NB4 (cell line): ENCODE data around the gene CHRNB2.

Experiments
- DNase-seq: peaks from one replicate; pipeline ENCODE4 v3.0.0; 2010; ENCODE audit warnings: low read depth
- H3K4me3 ChIP-seq: one replicate; pipeline ENCODE4 v1.5.1; 2011; ENCODE audit warnings: mild to moderate bottlenecking, low read depth, low read length, moderate library complexity
- CTCF ChIP-seq: IDR thresholded peaks from one replicate; pipeline ENCODE4 v1.5.1; 2012; ENCODE audit warnings: low read depth, low read length
- MYC ChIP-seq: IDR thresholded peaks from 2 replicates; pipeline ENCODE4 v1.6.1; 2011; ENCODE audit warnings: low read depth, low read length
- POLR2A ChIP-seq: IDR thresholded peaks from 2 replicates; pipeline ENCODE4 v1.6.1; 2011; ENCODE audit warnings: mild to moderate bottlenecking; ENCODE audit not compliant: insufficient read length; ENCODE audit errors: extremely low read depth
- TF ChIP-seq, protein P1 (sequence below): IDR thresholded peaks from 2 replicates; pipeline ENCODE4 v1.6.1; 2011; ENCODE audit warnings: low read depth, low read length

The CHRNB2 gene

DNA sequence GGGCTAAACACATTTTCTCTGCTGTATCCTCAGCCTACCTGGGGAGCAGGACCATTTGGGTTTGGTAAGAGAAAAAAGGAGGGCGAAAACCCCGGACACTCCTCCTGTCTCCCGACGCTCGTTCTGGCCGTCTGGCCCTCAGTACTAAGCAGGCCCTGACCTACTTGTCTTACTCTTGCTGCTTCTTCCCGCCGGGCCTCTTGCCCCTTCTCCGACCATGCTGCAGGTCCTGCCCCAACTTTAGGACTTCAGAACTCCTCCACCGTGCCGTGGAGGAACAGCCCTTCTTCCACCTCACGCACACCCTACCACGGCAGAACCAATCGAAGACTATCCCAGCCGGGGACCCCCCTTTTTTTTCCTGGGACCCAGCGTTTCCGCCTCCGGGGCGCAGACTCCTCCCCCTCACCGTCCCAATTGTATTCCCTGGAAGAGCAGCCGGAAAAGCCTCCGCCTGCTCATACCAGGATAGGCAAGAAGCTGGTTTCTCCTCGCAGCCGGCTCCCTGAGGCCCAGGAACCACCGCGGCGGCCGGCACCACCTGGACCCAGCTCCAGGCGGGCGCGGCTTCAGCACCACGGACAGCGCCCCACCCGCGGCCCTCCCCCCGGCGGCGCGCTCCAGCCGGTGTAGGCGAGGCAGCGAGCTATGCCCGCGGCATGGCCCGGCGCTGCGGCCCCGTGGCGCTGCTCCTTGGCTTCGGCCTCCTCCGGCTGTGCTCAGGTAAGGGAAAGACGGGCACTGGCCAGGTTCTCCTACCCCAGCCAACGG lies at the start of gene CHRNB2:
Gene CHRNB2, plus strand, starts transcription at position 393 of the 771 bp plus-strand sequence. Its CDS starts 267 bp downstream, at position 660.
- H3K4me3 ChIP-seq = no peak within 1 kb of the TSS
- TF ChIP-seq POLR2A (no peak), CTCF (no peak), MYC (0 out of 2 replicates have a peak, but pooled peaks have one; percentile 9)
- TF ChIP-seq, protein P1, sequence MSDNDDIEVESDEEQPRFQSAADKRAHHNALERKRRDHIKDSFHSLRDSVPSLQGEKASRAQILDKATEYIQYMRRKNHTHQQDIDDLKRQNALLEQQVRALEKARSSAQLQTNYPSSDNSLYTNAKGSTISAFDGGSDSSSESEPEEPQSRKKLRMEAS = no peak
- peak; percentile 65 for DNase-seq

DNA sequence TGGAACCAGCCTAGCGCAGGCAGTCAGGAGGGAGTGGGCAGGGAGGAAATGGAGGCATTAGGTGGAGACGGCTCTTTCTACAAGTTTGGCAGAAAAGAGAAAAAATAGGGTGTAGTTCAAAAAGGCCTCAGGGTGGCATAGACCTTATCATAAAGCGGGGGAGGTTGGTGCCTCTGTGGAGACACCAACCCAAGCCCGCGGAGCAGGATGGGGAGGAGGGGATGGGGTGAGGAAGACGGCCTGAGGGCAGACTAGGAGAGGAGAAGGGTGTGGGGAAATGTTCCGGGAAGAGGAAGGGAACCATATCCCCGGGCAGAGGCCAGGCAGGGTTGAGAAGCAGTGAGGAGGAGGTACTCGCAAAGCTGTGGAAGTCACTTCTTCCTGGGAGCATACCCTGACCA lies 48.0 kb upstream of the CHRNB2 start:
- TF ChIP-seq, protein P1 = no peak
- TF ChIP-seq POLR2A (no peak), MYC (no peak), CTCF (no peak)
- DNase-seq = no peak
- H3K4me3 ChIP-seq = no peak overlapping the region

DNA sequence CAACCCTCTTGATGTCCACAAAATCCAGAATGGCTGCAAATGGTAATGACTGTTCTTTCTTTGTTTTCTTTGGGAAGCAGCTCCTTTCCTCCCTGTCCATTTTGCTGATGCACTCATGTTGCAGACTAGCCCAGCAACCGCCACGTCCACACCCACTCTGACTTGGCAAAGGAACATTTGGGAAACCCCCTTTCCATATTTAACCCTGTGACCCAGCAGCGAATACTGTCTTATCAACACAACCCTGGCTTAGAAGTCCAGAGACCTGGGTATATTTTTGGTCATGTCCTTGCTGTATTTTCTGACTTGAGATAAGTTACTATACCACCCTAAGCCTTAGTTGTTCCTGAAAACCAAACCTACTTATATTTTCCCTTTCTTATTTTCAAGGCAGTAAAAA lies 47.2 kb upstream of the CHRNB2 start:
- no peak for TF ChIP-seq MYC
- no peak for TF ChIP-seq CTCF
- no peak for TF ChIP-seq POLR2A
- TF ChIP-seq, protein P1 = no peak
- H3K4me3 ChIP-seq = no peak overlapping the region
- no peak for DNase-seq

DNA sequence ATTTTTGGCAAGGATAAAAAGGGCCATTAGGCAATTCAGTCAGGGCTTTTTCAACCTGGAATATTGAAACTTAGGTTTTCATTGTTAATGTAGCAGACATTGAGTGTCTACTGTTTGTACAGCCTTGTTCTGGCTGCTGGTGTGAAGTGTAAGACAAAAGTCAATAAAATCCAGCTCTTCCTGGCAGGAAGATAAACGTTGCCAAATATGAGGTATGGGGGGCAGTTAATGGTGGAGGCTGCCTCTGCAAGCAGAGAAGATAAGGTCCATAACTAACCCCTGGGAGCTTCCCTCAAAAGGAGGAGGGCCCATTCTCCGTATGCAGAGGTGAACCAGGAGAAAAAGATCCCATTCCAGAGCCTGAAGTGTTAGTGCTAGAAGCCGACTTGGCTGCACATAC lies 45.9 kb upstream of the CHRNB2 start:
- DNase-seq = no peak
- no peak for TF ChIP-seq CTCF
- no peak for TF ChIP-seq MYC
- TF ChIP-seq, protein P1 = no peak
- TF ChIP-seq POLR2A = no peak
- no peak overlapping the region for H3K4me3 ChIP-seq

- no peak overlapping the region for H3K4me3 ChIP-seq
- DNase-seq = no peak
- TF ChIP-seq POLR2A (no peak), CTCF (no peak)
- TF ChIP-seq, protein P1 = no peak
Measured at GRCh38 chr1:154524881-154525280, 42.7 kb upstream of the CHRNB2 start.

DNA sequence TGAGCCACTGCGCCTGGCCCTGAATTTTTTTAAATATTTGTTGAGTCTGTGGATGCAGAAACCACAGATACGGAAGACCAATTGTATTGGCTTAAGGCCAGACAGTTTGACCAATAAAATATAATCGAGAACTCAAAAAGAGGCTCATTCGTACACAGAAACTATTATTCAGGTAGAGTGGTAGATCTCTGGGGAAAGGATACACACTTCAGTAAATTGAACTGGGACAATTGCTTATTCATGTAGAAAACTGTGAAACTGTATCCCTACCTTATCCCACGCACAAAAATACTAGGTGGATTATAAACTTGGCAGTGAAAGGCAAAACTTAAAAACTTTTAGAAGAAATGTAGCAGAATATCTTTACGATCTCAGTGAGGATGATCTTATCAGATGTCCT lies 40.4 kb upstream of the CHRNB2 start:
- H3K4me3 ChIP-seq = no peak overlapping the region
- no peak for DNase-seq
- TF ChIP-seq CTCF (no peak), MYC (no peak), POLR2A (no peak)
- TF ChIP-seq, protein P1 = no peak
